Measurements from ENCODE around the gene CDKN2C. TPM values are rescaled to one million over a fixed set of nuclear protein-coding genes. Genes with fewer than 3 reads are reported as not detected.

The CDKN2C gene
- total RNA-seq, 3 donors from 2014 or later: 4.4 to 20.7 (median 14.8) TPM

DNA sequence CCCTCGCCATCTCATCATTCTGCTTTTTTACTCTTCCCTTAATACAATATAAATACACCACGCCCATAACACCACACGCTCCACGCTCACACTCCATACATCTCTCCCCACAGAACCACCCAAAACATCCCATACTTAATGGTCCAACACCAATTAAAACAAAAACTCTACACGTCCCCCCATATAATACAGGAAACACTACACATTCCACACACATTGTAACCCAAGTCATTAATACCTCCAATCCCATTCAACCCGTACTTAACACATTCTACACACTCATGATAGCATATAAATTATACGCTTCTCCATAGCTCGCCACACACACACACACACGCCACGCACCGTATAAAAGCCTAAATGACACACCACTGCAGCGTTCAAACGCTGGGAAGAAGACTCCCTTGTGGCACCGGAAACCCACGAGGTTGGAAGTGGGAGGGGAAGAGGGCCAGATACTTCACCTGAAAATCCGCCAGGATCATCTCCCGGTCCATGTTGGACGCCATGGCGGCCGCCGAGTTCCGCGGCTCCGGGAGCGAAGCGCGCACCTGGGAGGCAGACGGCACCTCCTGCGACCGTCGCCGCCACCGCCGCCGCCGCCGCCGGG lies 10.6 kb upstream of the CDKN2C start:
- DNase-seq: peak in 1 of 3 donors; percentile 49
- intact Hi-C loops (cut with DNase I, micrococcal nuclease): no loop called here
- Histone ChIP-seq H3K9me3 (no peaks in the 10 kb centered on the region), H3K4me3 (peak overlapping the region; percentile 74), H3K36me3 (ENCODE audit: low read depth) (no peaks in the 10 kb centered on the region), H3K4me1 (ENCODE audit: low read depth) (peaks cover 12% of the 10 kb centered on the region)
- TF ChIP-seq, protein P1, sequence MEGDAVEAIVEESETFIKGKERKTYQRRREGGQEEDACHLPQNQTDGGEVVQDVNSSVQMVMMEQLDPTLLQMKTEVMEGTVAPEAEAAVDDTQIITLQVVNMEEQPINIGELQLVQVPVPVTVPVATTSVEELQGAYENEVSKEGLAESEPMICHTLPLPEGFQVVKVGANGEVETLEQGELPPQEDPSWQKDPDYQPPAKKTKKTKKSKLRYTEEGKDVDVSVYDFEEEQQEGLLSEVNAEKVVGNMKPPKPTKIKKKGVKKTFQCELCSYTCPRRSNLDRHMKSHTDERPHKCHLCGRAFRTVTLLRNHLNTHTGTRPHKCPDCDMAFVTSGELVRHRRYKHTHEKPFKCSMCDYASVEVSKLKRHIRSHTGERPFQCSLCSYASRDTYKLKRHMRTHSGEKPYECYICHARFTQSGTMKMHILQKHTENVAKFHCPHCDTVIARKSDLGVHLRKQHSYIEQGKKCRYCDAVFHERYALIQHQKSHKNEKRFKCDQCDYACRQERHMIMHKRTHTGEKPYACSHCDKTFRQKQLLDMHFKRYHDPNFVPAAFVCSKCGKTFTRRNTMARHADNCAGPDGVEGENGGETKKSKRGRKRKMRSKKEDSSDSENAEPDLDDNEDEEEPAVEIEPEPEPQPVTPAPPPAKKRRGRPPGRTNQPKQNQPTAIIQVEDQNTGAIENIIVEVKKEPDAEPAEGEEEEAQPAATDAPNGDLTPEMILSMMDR (IDR thresholded peaks at IDR 0.05): no peak
- ATAC-seq: peak; percentile 3

DNA sequence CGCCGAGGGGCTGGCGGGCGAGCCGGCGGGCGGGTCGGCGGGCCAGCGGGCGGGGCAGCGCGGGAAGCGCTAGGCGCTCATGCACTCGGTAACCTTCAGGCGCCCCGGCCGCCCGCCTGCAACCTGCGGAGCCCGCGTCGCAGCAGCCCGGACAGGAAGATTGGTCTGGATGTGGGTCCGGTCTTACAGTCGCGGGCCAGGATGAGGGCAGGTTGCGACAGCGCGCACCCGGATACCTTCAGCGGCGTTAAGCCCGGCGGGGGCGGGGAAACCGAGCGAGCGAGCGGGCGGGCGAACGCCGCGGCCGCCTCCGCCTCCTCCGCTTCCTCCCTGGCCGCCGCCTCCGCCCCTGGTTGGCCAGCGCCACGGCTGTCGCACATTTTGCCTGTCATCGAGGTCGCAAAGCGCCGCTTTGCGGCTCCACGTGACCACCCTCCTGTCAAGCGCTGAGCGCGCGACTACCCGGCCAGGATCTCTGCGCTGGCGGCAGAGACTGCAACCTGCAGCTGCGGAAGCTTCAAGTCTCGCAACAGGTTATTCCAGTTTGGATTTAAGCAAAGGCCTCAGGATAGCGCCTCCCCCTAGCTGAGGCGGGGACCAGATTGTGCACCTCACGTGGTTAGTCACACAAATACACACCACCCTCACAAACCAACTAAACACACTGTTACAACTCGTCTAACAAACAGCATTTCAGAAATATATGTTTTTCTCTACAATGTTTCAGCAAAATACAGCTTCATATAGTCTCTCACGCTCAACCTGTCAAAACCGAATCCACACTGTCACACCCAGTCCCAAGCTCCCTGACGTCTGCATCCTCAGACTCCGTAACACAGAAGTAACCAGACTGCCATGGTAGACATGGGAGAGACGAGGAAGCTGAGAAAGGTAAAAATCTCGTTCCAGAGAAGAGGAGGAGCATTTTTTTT lies 9.9 kb upstream of the CDKN2C start, which contains the start of gene FAF1:
TSS of gene FAF1 (minus strand) at position 355 of the 932 bp plus-strand sequence. CDS start 456 bp downstream, outside the sequence.
- peak; percentile 99 for ATAC-seq
- H3K4me3 ChIP-seq: peak within 1 kb of the TSS; percentile 74
- intact Hi-C loops (cut with DNase I, micrococcal nuclease): no loop called here
- peak; percentile 99 for DNase-seq
- TF ChIP-seq, protein P1 (IDR thresholded peaks at IDR 0.05): peak; percentile 45
- no peaks in the 10 kb centered on the region for H3K9me3 ChIP-seq
- H3K4me1 ChIP-seq (ENCODE audit: low read depth): peaks cover 12% of the 10 kb centered on the region
- H3K36me3 ChIP-seq (ENCODE audit: low read depth): no peaks in the 10 kb centered on the region

DNA sequence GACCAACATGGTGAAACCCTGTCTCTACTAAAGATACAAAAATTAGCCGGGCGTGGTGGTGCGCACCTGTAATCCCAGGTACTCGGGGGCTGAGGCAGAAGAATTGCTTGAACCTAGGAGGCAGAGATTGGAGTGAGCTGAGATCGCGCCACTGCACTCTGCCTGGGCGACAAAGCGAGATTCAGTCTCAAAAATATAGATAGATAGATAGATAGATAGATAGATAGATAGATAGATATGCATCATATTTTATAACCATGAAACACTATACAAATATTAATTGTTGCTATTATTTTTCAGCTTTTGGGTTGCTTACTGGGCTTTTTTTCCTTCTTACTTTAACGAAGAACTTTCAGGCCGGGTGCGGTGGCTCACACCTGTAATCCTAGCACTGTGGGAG lies 5.2 kb upstream of the CDKN2C start:
- Histone ChIP-seq H3K4me3 (no peak overlapping the region), H3K36me3 (ENCODE audit: low read depth) (no peaks in the 10 kb centered on the region), H3K9me3 (no peaks in the 10 kb centered on the region), H3K4me1 (ENCODE audit: low read depth) (peaks cover 10% of the 10 kb centered on the region)
- no peak for DNase-seq
- TF ChIP-seq, protein P1 (IDR thresholded peaks at IDR 0.05): no peak
- intact Hi-C loops (cut with DNase I, micrococcal nuclease): no loop called here
- ATAC-seq: no peak

- TF ChIP-seq, protein P1 (IDR thresholded peaks at IDR 0.05): no peak
- ATAC-seq (no peak), DNase-seq (no peak)
- H3K4me3 ChIP-seq: no peak overlapping the region
- H3K9me3 ChIP-seq: no peaks in the 10 kb centered on the region
- peaks cover 12% of the 10 kb centered on the region for H3K4me1 ChIP-seq (ENCODE audit: low read depth)
- no peaks in the 10 kb centered on the region for H3K36me3 ChIP-seq (ENCODE audit: low read depth)
- intact Hi-C loops (cut with DNase I, micrococcal nuclease): no loop called here
Observed at GRCh38 chr1:50966991-50967390, 3.1 kb upstream of the CDKN2C start.

- peak overlapping the region; percentile 63 for H3K4me3 ChIP-seq
- no peaks in the 10 kb centered on the region for H3K9me3 ChIP-seq
- peaks cover 12% of the 10 kb centered on the region for H3K4me1 ChIP-seq (ENCODE audit: low read depth)
- ATAC-seq (no peak), DNase-seq (no peak)
- intact Hi-C loops (cut with DNase I, micrococcal nuclease): no loop called here
- TF ChIP-seq, protein P1 (IDR thresholded peaks at IDR 0.05): no peak
- H3K36me3 ChIP-seq (ENCODE audit: low read depth): no peaks in the 10 kb centered on the region
Observed at GRCh38 chr1:50967416-50968157, 2.5 kb upstream of the CDKN2C start.
